ENCODE results near the gene CLCA4.

DNA sequence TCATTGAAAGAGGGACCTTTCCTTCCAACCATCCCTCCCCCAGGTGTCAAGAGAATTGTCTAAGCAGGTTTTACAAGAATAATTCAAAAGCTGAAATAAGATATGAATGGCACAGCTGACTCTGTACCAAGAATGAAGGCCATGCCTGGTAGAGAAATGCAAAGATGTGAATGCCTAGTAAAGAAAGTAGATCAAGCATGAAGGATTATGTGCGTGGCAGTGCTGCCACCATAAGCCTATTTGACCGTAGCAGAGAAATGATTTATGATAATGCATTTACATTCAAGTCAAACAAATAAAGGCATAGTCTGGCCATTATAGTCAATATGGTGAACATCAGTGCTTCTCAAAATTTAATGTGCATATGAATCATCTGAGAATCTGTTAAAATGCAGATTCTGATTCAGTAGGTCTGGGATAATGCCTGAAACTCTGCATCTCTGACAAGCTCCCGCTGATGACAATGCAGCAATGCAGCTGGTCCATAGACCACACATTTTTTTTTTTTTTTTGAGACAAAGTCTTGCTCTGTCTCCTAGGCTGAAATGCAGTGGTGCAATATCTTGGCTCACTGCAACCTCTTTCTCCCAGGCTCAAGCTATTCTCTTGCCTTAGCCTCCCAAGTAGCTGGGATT, 16.6 kb upstream of the CLCA4 start:
- TF ChIP-seq, protein P1, sequence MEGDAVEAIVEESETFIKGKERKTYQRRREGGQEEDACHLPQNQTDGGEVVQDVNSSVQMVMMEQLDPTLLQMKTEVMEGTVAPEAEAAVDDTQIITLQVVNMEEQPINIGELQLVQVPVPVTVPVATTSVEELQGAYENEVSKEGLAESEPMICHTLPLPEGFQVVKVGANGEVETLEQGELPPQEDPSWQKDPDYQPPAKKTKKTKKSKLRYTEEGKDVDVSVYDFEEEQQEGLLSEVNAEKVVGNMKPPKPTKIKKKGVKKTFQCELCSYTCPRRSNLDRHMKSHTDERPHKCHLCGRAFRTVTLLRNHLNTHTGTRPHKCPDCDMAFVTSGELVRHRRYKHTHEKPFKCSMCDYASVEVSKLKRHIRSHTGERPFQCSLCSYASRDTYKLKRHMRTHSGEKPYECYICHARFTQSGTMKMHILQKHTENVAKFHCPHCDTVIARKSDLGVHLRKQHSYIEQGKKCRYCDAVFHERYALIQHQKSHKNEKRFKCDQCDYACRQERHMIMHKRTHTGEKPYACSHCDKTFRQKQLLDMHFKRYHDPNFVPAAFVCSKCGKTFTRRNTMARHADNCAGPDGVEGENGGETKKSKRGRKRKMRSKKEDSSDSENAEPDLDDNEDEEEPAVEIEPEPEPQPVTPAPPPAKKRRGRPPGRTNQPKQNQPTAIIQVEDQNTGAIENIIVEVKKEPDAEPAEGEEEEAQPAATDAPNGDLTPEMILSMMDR (IDR thresholded peaks at IDR 0.05) = no peak
- TF ChIP-seq POLR2A (IDR thresholded peaks at IDR 0.05) = no peak

All from Peyer's patch (tissue), 4 donors.